ENCODE data around the gene PRKN.
"Not testable (repeated sequence)": the region's sequence is repeated elsewhere in the genome, so short reads cannot be mapped to it uniquely, and the experiment has no call there.

The PRKN gene

DNA sequence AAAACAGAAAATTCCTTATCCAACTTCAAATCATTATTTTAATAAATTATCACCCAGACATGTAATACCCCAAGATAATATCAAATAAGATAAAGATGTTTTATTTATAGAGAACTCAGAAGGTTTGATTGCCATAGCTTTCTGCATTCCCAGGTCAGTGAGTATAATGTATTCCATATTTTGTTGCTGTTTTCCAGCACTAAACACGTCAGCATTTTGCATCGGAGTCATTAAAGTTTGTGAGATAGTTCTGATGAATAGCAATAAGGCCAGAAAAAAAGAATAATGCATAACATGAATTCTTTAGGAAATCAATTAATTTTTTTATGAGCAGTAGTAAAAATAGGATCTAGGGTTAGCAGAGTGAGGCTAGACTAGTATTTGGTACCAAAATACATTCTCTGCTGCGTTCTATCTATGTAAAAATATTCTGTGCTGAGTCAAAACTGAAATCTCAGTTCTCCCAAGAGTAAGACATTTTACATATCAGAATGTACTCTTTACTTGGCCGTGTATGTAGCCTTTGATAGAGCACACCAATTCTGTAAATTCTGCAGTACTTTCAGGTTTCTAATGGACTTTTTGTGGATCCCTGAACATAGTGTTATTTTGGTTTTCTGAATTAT, 1183.8 kb downstream of the PRKN start:
- no peak for DNase-seq (ENCODE audit: low read depth)

GRCh38 chr6:161542346-161542980, 1185.1 kb downstream of the PRKN start:
- DNase-seq (ENCODE audit: low read depth): no peak

DNA sequence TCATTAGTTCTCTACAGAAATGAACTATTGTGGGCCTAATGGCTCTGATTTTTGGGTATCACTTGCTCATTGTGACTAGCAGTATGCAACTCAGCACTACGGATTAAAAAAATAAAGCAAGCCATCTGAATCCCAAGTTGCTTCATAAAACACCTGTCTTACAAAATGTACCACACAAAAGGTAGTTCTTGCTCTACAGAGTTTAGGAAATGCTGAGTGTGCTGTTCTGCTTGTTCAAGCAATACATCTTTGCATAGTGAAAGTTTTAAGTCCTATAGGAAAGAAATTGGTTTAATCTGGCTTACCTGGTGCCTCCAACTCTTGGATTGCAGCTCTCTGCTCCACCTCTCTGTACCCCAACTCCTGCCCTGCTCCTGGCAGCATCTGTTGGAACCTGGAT, 1187.0 kb downstream of the PRKN start:
- no peak for DNase-seq (ENCODE audit: low read depth)

DNA sequence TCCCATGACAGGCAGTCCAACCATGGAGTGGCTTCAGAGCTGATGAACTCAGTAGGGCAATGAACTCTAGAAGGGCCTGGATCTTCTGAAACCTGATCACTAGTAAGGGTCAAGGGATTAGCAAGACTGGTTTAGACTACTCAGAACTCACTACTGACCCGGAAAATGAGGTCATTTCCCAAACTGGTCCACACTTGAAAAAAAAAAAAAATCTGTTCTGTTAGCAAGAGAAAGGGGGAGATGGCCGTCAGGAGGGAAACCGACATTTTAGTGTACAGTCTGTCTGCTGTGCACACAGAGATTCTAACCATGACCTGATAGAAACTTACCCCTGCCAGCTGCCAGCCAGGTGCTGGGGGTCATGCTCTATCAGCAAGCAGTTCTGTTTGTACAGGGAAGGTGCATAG, 1191.3 kb downstream of the PRKN start:
- no peak for DNase-seq (ENCODE audit: low read depth)

- no peak for DNase-seq (ENCODE audit: low read depth)
These were observed 1193.2 kb downstream of the PRKN start for GRCh38 chr6:161534264-161534873.

DNA sequence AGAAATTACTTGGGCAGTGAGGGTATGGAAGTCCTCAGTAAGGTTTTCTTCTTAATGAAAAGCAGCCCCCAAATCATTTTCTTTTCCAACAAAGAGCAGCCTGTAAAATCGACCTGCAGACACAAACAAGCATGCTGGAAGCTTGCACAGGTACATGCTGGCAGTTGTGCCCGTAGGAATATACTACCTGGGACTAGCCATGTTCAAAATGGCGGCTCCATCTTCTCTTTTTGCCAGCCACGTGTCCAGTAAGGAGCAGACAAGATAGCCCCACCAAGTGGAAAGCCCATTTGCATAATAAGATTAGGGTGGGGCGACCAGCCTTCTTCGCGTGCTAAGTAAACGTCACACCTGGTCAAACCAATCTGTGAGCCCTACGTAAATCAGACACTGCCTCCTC, 1194.3 kb downstream of the PRKN start:
- DNase-seq (ENCODE audit: low read depth): no peak

GRCh38 chr6:161532536-161532935, 1195.0 kb downstream of the PRKN start:
- no peak for DNase-seq (ENCODE audit: low read depth)

GRCh38 chr6:161526794-161527193, 1200.8 kb downstream of the PRKN start:
- no peak for DNase-seq (ENCODE audit: low read depth)

GRCh38 chr6:161523362-161523761, 1204.2 kb downstream of the PRKN start:
- no peak for DNase-seq (ENCODE audit: low read depth)

DNA sequence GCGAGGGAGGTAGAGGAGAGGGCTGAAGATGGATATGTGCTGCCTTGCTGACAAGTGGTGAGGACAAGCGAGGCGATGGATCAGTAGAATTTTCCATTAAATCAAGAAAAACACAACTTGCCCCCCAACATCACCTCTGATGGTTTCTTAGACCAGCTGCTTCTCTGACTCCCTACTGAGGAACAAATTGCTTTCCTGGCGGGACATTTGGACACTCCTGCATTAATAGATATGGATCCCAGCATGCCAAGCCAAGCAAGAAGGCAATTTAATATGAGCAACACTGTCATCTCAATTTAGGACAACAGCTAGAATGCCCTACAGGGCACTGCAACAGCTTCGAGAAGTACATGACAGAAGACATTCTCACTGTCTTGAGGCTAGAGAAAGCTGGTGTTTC, 1205.3 kb downstream of the PRKN start:
- no peak for DNase-seq (ENCODE audit: low read depth)

DNA sequence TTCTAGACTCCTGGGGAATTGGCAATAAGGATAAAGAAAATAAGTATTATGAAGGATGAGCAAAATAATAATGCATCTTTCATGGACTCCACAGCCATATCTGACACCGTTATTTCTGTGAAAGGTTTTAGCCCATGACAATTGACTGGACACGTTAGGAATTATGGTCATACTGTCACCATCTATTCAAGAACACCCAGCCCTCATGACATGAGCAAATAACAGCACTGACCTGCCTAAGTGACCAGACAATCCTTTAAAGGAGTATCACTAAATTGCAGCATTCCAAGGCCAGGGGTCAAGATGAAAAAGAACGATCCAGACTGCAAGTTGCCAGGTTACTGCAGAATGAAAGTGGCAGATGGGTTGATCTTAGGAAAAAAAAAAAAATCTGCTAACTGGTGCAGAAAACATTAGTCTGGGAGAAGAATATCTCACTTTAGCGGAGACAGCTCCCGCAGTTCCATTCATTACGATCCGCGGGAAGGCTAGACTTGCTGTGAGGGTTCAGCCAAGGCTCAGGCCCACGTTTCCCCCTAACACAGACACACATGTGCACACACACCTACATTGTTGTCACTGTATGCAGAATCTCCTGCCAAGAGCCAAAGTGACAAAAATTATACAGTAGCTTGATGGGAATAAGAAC, 1216.0 kb downstream of the PRKN start:
- no peak for DNase-seq (ENCODE audit: low read depth)

- DNase-seq (ENCODE audit: low read depth): no peak
These were observed 1219.2 kb downstream of the PRKN start for GRCh38 chr6:161508341-161508740.

GRCh38 chr6:161507375-161507774, 1220.2 kb downstream of the PRKN start:
- no peak for DNase-seq (ENCODE audit: low read depth)

GRCh38 chr6:161503570-161503969, 1224.0 kb downstream of the PRKN start:
- DNase-seq (ENCODE audit: low read depth): no peak

- no peak for DNase-seq (ENCODE audit: low read depth)
These were observed 1228.7 kb downstream of the PRKN start for GRCh38 chr6:161498881-161499280.

- no peak for DNase-seq (ENCODE audit: low read depth)
These were observed 1229.2 kb downstream of the PRKN start for GRCh38 chr6:161498359-161498758.

DNA sequence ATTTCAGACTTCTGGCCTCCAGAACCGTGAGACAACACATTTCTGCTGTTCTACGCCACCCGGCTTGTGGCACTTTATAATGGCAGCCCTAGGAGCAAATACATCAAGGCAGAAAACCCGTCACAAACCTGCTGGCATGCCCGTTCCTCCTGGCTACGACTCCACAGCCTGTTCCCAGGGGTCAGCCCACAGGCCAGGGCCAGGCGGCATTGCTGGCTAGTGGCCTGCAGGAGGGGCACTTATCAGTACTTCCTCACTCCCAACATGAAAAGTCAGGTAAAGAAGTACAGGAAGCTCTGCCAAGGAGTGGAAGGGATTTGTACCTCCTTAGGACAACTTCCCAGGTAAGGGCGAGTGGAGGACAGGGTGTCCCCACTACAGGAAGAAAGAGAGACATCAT, 1230.6 kb downstream of the PRKN start:
- no peak for DNase-seq (ENCODE audit: low read depth)

- DNase-seq (ENCODE audit: low read depth): not testable (repeated sequence)
These were observed 1231.3 kb downstream of the PRKN start for GRCh38 chr6:161496271-161496670.

DNA sequence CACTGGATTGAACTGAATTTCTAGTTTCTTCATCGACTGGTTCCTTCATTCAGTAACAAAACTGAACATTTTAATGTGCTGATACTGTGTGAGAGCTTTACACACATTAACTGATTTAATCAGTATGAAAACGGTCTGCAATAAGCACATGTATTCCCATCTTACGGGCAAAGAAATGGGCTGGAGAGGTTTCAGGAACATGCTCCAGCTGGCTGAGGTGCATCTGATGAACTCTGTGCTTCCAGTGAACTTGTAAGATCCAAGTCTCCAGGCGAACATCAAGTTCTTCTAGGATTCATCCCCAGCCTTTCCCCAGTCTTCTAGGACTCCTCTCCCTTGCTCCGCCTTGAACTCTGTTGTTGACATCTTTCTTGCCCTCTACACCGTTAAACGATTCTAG, 1233.0 kb downstream of the PRKN start:
- no peak for DNase-seq (ENCODE audit: low read depth)

DNA sequence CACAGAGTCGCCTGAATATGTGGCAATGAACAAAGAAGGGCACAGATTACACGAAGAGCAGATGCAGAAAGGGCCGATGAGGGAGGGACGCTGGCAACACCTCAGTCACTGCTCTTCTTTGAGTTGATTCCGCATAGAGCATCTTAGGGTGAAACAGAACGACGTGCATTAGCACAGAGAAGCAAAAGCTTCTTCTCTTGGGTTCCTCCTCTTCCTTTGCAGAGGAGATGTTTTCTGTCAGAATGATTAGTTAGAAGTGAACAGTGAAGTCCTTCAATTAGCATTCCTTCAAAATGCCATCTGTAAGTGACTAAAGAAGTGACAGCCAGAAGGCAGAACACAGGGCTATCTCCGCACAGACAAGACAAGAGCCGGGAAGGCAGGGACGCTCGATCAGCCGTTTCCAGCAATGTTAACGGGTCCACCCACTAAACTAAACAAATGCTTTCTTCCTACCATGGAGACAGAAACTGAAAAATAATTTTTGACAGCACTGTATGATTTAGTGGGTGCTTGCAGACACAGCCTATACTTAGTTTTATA, 1233.9 kb downstream of the PRKN start:
- no peak for DNase-seq (ENCODE audit: low read depth)

DNA sequence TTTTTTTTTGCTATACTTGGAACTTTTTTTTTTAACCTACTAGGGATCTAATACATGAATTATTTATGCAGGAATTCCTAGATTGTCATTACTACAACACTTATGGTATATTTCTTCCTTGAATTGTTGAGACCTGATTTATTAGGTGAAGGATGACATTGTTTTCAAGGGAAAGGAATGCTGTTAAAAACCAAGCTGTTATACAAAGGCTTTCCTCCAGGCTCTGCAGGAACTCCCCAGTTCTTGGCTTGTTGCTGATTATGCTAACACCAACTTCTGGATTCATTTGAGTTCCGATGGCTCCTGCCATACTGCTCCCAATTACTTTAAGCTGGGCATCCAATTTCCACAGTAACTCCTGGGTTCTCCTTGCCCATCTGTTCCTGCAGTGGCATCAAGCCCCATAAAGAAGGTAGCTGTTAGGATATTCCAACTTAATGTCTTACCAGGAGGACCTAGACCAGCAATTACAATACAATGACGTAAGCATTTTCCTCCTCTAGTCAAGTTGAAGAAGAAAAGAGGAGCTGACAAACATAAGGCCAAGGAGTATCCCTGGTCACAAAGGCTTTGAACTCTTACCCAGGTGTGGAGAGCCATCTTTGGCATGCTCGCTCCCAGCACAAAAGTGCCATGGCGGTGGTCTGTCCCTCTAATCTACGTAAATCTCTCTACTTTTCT, 1237.8 kb downstream of the PRKN start:
- DNase-seq (ENCODE audit: low read depth): no peak

- DNase-seq (ENCODE audit: low read depth): no peak
These were observed 1239.9 kb downstream of the PRKN start for GRCh38 chr6:161487694-161488093.

GRCh38 chr6:161487217-161487531, 1240.4 kb downstream of the PRKN start:
- DNase-seq (ENCODE audit: low read depth): no peak

All from stimulated activated CD8-positive, alpha-beta memory T cell treated with anti-CD3 and anti-CD28 coated beads, Interleukin-12 subunit alpha, Interleukin-12 subunit beta, amount 100 ng/mL, for 4 hours (primary cell).